Measurements from ENCODE around the gene MRPL23.
A peak's percentile ranks its signal among the peaks of the same experiment; 100 is the strongest.

Gene MRPL23

GRCh38 chr11:1932681-1933080 lies 14.5 kb upstream of the MRPL23 start:
- Histone ChIP-seq H3K27me3 (ENCODE audit: insufficient read depth, poor library complexity, severe bottlenecking) (no peaks in the 10 kb centered on the region), H3K9me3 (ENCODE audit: severe bottlenecking) (no peaks in the 10 kb centered on the region)

GRCh38 chr11:1933416-1934334 lies 13.5 kb upstream of the MRPL23 start:
- TF ChIP-seq, protein P1, sequence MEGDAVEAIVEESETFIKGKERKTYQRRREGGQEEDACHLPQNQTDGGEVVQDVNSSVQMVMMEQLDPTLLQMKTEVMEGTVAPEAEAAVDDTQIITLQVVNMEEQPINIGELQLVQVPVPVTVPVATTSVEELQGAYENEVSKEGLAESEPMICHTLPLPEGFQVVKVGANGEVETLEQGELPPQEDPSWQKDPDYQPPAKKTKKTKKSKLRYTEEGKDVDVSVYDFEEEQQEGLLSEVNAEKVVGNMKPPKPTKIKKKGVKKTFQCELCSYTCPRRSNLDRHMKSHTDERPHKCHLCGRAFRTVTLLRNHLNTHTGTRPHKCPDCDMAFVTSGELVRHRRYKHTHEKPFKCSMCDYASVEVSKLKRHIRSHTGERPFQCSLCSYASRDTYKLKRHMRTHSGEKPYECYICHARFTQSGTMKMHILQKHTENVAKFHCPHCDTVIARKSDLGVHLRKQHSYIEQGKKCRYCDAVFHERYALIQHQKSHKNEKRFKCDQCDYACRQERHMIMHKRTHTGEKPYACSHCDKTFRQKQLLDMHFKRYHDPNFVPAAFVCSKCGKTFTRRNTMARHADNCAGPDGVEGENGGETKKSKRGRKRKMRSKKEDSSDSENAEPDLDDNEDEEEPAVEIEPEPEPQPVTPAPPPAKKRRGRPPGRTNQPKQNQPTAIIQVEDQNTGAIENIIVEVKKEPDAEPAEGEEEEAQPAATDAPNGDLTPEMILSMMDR (IDR thresholded peaks at IDR 0.05; ENCODE audit: poor library complexity, severe bottlenecking) = no peak
- ATAC-seq (ENCODE audit: low read depth) (no peak), DNase-seq (ENCODE audit: low spot score) (peak; percentile 43)
- H3K27ac ChIP-seq (ENCODE audit: poor library complexity, severe bottlenecking) = no peak overlapping the region
- H3K4me1 ChIP-seq (ENCODE audit: insufficient read depth, poor library complexity, severe bottlenecking) = no peaks in the 10 kb centered on the region
- no peak overlapping the region for H3K4me3 ChIP-seq (ENCODE audit: severe bottlenecking)
- H3K9me3 ChIP-seq (ENCODE audit: severe bottlenecking) = no peaks in the 10 kb centered on the region
- H3K36me3 ChIP-seq (ENCODE audit: low read depth) = no peaks in the 10 kb centered on the region
- no peaks in the 10 kb centered on the region for H3K27me3 ChIP-seq (ENCODE audit: insufficient read depth, poor library complexity, severe bottlenecking)

More at GRCh38 chr11:1932681-1933080, 14.5 kb upstream of the MRPL23 start:
- Histone ChIP-seq H3K27ac (ENCODE audit: poor library complexity, severe bottlenecking) (no peak overlapping the region), H3K4me1 (ENCODE audit: insufficient read depth, poor library complexity, severe bottlenecking) (no peaks in the 10 kb centered on the region), H3K36me3 (ENCODE audit: low read depth) (no peaks in the 10 kb centered on the region), H3K4me3 (ENCODE audit: severe bottlenecking) (no peak overlapping the region)
- TF ChIP-seq, protein P1 (IDR thresholded peaks at IDR 0.05; ENCODE audit: poor library complexity, severe bottlenecking) = no peak
- DNase-seq (ENCODE audit: low spot score) = peak; percentile 5
- no peak for ATAC-seq (ENCODE audit: low read depth)

GRCh38 chr11:1934335-1935155 lies 12.6 kb upstream of the MRPL23 start:
- no peaks in the 10 kb centered on the region for H3K9me3 ChIP-seq (ENCODE audit: severe bottlenecking)
- H3K4me3 ChIP-seq (ENCODE audit: severe bottlenecking) = no peak overlapping the region
- ATAC-seq (ENCODE audit: low read depth) (no peak), DNase-seq (ENCODE audit: low spot score) (peak; percentile 53)
- TF ChIP-seq, protein P1 (IDR thresholded peaks at IDR 0.05; ENCODE audit: poor library complexity, severe bottlenecking) = no peak
- no peak overlapping the region for H3K27ac ChIP-seq (ENCODE audit: poor library complexity, severe bottlenecking)
- H3K27me3 ChIP-seq (ENCODE audit: insufficient read depth, poor library complexity, severe bottlenecking) = no peaks in the 10 kb centered on the region
- H3K4me1 ChIP-seq (ENCODE audit: insufficient read depth, poor library complexity, severe bottlenecking) = no peaks in the 10 kb centered on the region
- no peaks in the 10 kb centered on the region for H3K36me3 ChIP-seq (ENCODE audit: low read depth)

DNA sequence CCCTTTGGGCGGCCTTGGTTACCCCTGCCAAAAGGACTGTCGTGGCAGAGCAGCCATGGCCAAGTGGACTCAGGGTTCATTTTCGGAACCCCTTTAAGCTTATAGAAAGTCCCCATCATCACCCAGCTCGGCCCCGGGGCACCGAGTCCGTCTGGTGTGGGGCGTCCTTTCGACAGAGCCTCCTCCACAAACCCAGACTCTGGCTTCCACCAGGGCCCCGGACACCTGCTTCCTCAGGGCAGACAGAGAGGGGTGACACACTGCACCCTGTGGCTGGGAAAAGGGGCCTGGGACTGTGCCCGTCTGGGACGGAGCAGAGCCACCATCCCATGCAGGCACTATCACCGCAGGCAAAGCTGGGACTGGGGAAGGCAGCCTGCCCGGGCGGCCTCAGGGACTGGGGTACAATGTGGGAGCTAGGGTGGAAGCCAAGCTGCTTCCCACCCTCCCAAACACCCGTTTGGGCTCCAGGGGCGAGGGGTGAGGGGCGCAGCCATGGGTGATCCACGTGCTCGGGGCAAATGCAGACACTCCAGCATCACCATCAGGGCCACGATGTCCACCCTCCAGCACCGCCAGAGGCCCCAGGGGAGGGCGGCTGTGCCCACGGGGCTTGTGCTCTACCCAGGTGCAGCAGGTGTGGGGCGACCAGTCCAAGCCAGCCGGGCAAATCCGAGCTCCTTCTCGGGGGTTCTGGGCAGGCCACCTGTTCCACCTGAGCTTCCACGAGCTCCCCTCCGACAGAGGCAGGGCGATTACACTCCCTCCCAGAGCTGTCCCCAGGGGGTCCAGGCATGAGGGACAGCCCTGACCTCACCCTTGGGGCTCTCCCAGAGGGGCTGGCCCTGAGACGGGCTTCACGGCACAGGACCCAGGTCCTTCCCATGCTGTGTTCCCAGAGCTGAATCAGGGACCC lies 11.7 kb upstream of the MRPL23 start:
- no peak overlapping the region for H3K4me3 ChIP-seq (ENCODE audit: severe bottlenecking)
- H3K27me3 ChIP-seq (ENCODE audit: insufficient read depth, poor library complexity, severe bottlenecking) = no peaks in the 10 kb centered on the region
- TF ChIP-seq, protein P1 (IDR thresholded peaks at IDR 0.05; ENCODE audit: poor library complexity, severe bottlenecking) = no peak
- H3K36me3 ChIP-seq (ENCODE audit: low read depth) = no peaks in the 10 kb centered on the region
- no peaks in the 10 kb centered on the region for H3K4me1 ChIP-seq (ENCODE audit: insufficient read depth, poor library complexity, severe bottlenecking)
- H3K9me3 ChIP-seq (ENCODE audit: severe bottlenecking) = no peaks in the 10 kb centered on the region
- no peak for ATAC-seq (ENCODE audit: low read depth)
- H3K27ac ChIP-seq (ENCODE audit: poor library complexity, severe bottlenecking) = no peak overlapping the region
- peak; percentile 61 for DNase-seq (ENCODE audit: low spot score)
